HL-60 (cell line): ENCODE measurements around the gene PSMG3.

Experiments
- SPI1 ChIP-seq: IDR thresholded peaks from 2 replicates; pipeline ENCODE4 v1.6.1; 2012; ENCODE audit warnings: low read depth, mild to moderate bottlenecking, borderline replicate concordance
- TF ChIP-seq, protein P1 (sequence below): IDR thresholded peaks from one replicate; pipeline ENCODE4 v1.5.1; 2011; ENCODE audit warnings: low read length, control low read depth, inconsistent platforms; ENCODE audit not compliant: insufficient read depth
- TF ChIP-seq, protein P2 (sequence below): IDR thresholded peaks from 2 replicates; pipeline ENCODE4 v1.6.1; 2012; ENCODE audit warnings: low read depth; ENCODE audit not compliant: insufficient replicate concordance

GRCh38 chr7:1592299-1592871 lies 22.6 kb upstream of the PSMG3 start:
- TF ChIP-seq, protein P1, sequence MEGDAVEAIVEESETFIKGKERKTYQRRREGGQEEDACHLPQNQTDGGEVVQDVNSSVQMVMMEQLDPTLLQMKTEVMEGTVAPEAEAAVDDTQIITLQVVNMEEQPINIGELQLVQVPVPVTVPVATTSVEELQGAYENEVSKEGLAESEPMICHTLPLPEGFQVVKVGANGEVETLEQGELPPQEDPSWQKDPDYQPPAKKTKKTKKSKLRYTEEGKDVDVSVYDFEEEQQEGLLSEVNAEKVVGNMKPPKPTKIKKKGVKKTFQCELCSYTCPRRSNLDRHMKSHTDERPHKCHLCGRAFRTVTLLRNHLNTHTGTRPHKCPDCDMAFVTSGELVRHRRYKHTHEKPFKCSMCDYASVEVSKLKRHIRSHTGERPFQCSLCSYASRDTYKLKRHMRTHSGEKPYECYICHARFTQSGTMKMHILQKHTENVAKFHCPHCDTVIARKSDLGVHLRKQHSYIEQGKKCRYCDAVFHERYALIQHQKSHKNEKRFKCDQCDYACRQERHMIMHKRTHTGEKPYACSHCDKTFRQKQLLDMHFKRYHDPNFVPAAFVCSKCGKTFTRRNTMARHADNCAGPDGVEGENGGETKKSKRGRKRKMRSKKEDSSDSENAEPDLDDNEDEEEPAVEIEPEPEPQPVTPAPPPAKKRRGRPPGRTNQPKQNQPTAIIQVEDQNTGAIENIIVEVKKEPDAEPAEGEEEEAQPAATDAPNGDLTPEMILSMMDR: no peak
- TF ChIP-seq SPI1: no peak
- TF ChIP-seq, protein P2, sequence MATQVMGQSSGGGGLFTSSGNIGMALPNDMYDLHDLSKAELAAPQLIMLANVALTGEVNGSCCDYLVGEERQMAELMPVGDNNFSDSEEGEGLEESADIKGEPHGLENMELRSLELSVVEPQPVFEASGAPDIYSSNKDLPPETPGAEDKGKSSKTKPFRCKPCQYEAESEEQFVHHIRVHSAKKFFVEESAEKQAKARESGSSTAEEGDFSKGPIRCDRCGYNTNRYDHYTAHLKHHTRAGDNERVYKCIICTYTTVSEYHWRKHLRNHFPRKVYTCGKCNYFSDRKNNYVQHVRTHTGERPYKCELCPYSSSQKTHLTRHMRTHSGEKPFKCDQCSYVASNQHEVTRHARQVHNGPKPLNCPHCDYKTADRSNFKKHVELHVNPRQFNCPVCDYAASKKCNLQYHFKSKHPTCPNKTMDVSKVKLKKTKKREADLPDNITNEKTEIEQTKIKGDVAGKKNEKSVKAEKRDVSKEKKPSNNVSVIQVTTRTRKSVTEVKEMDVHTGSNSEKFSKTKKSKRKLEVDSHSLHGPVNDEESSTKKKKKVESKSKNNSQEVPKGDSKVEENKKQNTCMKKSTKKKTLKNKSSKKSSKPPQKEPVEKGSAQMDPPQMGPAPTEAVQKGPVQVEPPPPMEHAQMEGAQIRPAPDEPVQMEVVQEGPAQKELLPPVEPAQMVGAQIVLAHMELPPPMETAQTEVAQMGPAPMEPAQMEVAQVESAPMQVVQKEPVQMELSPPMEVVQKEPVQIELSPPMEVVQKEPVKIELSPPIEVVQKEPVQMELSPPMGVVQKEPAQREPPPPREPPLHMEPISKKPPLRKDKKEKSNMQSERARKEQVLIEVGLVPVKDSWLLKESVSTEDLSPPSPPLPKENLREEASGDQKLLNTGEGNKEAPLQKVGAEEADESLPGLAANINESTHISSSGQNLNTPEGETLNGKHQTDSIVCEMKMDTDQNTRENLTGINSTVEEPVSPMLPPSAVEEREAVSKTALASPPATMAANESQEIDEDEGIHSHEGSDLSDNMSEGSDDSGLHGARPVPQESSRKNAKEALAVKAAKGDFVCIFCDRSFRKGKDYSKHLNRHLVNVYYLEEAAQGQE: no peak
